LHCN-M2 (cell line): ENCODE data around the gene TANGO6. TPM values are rescaled to one million over a fixed set of nuclear protein-coding genes. Genes with fewer than 3 reads are reported as not detected.

ENCODE experiments used
- total RNA-seq: library from RNA; depleted of rRNA; stranded (reverse); fragments of >200 nt; gene quantifications from 2 replicates; pipeline ENCODE4 v1.2.3, GENCODE V29; 2014; rRNA removed

TANGO6 gene
- total RNA-seq, 1 experiment from 2014 or later = 14.9 TPM

Other genes with a start within 250 kb of the TANGO6 start
- gene CDH3, start 198.2 kb upstream of the TANGO6 start, total RNA-seq = not detected in 2 replicates
- gene CDH1, start 106.2 kb upstream of the TANGO6 start, total RNA-seq = not detected in 2 replicates